Heart left ventricle (tissue), 13 donors: ENCODE measurements around the gene AGTRAP.

ENCODE experiments used
- POLR2A ChIP-seq, 2 donors: fragments of 450-650 bp; IDR thresholded peaks; one replicate each; pipeline ENCODE4 v1.6.1; 2017; ENCODE audit warnings: antibody characterized with exemption in 2 of 2, mild to moderate bottlenecking in 2 of 2, moderate library complexity in 2 of 2
- TF ChIP-seq, protein P1 (sequence below), 12 donors: fragments of 200-600 bp; sonication (generic) in 4 of 12; IDR thresholded peaks; one replicate each; pipeline versions ENCODE4 v1.5.0 to v1.8.0; 2018 to 2022; ENCODE audit warnings: antibody characterized with exemption in 12 of 12, mild to moderate bottlenecking in 5 of 12
- donor health status: ischemic (EF 13 %, LVEDD 7.1; RV severe dilation, severe dysfunction).
- donor health status: DM: no; HTN: yes; CAD: no.
- donor health status: DM: no; HTN: no; CAD: no.
- donor health status: ischemic (EF 25% LVEDD 6.9; RV normal size, moderate dysfunction).
- donor health status: ischemic (EF 25% LVEDD 5.7; RV mildly dilated, moderate dysfunction).
- donor health status: ischemic (EF 35%, LVEDD 5.7; RV mildly dilated, moderate dysfunction).
- donor health status: nonischemic (EF 11% LVEDD 7.7; RV severe dilation, severe dysfunction).
- donor health status: DM: yes; HTN: yes; CAD: no.
- donor health status: PGD.
- donor health status: ischemic (EF 29% LVEDD 5.4; RV normal size, mild dysfunction).
- donor health status: nonischemic (EF 23%, LVEDD 6.1; RV moderate dilation, normal function).

DNA sequence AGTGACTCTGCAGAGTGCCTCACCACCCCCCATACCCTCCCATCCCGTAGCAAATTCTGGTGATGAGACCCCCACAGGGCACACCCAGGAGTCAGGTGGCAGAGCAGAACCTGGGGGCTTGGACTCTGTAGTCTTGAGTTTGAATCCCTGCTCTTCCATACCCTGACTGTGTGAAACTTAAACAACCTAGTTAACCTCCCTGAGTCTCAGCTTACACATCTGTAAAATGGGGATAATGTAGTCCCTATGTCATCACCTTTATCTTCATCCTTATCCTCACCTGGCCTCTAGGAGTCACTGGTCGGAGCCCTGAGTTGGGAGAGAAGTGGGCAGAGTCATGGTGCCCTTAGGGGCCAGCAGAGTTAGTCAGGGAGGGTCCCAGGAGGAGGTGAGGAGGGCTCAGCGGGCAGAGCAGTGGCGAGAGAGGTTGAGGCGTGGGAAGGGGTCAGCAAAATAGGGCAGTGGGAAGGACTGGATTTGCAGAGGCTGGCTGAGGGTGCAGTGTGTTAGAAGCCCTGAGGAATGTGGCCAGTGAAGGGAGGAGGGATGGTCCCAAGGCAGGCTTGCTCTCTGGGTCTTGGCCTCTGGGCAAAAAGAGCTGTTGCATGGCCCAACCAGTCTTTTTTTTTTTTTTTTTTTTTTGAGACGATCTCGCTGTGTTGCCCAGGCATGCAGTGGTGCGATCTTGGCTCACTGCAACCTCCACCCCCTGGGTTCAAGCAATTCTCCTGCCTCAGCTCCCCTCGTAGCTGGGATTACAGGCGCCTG, 44.6 kb downstream of the AGTRAP start:
- TF ChIP-seq, protein P1, sequence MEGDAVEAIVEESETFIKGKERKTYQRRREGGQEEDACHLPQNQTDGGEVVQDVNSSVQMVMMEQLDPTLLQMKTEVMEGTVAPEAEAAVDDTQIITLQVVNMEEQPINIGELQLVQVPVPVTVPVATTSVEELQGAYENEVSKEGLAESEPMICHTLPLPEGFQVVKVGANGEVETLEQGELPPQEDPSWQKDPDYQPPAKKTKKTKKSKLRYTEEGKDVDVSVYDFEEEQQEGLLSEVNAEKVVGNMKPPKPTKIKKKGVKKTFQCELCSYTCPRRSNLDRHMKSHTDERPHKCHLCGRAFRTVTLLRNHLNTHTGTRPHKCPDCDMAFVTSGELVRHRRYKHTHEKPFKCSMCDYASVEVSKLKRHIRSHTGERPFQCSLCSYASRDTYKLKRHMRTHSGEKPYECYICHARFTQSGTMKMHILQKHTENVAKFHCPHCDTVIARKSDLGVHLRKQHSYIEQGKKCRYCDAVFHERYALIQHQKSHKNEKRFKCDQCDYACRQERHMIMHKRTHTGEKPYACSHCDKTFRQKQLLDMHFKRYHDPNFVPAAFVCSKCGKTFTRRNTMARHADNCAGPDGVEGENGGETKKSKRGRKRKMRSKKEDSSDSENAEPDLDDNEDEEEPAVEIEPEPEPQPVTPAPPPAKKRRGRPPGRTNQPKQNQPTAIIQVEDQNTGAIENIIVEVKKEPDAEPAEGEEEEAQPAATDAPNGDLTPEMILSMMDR (IDR thresholded peaks at IDR 0.05): no peak
- TF ChIP-seq POLR2A (IDR thresholded peaks at IDR 0.05): no peak
